Measurements from ENCODE around the gene RAB31. TPM values are rescaled to one million over a fixed set of nuclear protein-coding genes. Genes with fewer than 3 reads are reported as not detected.

Gene RAB31
- total RNA-seq, 1 donor from 2014 or later, result 19.0 TPM

DNA sequence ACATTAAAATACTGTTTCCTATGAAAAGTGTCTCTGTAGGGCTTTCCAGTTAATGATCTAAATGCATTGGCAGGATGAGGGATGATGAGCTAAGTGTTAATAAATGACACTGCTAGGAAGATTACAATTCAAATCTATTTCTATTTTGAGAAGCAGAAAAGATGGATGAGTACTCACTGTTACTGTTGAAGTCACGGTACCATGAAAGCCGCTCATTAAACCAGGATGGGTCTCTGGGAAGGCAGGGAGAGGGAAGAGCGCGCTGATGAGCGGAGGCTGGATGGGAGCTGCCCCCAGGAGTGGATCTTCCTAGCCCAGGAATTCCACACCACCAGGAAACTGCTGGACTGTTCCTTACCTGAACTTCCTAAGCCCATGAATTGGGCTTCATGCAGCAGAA is 150.5 kb downstream of the RAB31 start:
- DNase-seq (ENCODE audit: low read depth), result no peak

DNA sequence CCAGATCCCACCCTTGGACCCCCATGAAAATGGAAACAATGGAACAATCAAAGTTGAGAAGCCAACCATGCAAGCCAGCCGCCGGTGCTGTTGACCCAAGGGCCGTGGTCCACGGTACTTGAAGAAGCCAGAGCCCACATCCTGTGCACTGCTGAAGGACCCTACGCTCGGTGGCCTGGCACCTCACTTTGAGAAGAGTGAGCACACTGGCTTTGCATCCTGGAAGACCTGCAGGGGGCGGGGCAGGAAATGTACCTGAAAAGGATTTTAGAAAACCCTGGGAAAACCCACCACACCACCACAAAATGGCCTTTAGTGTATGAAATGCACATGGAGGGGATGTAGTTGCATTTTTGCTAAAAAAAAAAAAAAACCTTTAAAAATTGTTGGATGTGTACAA is 151.1 kb downstream of the RAB31 start:
- DNase-seq (ENCODE audit: low read depth), result no peak

DNA sequence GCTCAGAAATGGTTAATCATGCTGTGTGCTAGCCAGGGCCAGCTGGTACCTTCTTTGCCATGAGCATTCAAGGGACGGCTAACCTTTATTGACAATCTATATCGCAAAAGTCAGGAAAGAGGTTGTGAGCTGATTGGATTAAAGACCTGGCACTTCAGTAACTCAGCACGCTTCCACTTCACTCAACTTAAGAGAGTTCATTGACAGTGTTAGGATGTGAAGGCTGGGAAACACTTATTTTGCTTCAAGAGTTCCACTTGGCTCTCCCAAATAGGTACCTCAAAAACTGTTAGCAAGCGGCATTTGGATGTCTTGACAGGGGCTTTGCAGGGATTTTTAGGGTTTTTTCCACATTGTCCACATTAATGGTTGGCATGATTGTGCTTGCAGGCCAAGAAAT is 152.6 kb downstream of the RAB31 start:
- DNase-seq (ENCODE audit: low read depth), result no peak

DNA sequence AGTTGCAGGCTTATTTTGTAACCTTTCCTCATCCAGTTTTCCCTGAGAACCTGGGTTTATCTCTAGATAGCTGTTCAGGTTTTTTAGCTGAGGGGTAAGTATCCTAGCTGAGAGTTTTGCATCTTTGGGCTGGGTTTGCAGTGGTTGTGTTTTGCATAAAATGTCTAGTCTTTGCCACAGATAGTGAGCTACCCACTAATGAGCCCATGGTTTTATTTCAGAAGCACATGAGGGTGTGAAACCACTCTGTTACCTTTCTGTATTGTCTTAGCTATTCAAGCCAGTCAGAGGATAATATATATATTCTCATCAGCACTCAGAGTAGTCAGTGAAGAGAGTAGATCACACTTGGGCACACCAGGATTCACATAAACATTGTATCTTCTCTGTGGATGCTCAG is 153.1 kb downstream of the RAB31 start:
- DNase-seq (ENCODE audit: low read depth), result no peak

DNA sequence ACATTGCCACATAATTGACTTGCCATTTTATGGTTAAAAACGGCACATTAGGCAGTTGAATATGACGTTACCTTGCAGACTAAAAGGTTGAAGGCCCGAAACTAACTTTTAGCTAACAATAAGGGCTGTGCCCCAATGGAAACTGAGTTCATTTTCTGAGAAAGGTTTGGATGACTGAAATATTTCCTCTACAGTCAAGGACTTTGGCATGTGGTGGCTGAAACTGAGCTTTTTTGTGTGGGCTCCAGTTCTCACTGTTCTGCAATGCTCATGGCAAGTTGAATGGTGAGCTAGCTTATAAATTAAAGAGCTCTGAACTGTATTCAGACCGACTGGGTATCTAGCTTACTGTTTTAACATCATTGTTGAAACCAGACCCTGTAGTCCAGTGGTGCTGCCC is 153.8 kb downstream of the RAB31 start:
- DNase-seq (ENCODE audit: low read depth), result no peak

DNA sequence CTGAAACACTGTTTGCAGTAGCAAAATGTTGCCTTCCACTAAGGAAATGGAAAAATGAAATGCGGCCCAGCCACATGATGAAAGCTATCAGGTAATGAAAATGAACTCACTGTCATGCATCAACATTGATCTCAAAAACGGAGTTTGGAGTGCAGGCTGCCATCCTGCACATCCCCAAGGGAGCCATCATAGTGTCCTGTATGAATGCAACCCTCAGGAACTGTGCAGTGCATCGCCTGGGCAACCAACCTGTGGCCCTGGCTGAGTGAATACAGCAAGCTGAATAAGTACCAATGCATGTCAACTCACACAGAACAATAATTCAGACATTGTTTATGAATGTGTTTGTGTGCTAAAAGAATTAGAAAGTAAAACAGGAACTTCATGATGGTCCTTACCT is 154.6 kb downstream of the RAB31 start:
- DNase-seq (ENCODE audit: low read depth), result no peak

DNA sequence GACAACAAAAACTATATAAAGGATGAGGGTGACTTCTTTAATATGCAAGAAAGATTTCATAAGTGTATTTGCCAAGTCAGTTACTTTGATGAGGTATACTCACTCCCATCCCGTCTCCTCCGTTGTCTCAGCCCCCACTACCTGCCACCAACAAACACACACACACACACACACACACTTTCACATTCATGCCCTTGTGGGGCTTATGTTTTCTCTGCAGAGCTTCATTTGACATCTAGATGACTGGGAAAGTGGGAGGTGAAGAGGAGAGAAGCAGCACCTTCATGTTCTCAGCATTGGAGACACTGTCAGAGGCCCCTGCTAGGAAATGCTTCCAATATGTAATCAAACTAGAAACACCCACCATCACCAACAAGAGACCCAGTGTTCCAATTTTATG is 155.2 kb downstream of the RAB31 start:
- DNase-seq (ENCODE audit: low read depth), result no peak

DNA sequence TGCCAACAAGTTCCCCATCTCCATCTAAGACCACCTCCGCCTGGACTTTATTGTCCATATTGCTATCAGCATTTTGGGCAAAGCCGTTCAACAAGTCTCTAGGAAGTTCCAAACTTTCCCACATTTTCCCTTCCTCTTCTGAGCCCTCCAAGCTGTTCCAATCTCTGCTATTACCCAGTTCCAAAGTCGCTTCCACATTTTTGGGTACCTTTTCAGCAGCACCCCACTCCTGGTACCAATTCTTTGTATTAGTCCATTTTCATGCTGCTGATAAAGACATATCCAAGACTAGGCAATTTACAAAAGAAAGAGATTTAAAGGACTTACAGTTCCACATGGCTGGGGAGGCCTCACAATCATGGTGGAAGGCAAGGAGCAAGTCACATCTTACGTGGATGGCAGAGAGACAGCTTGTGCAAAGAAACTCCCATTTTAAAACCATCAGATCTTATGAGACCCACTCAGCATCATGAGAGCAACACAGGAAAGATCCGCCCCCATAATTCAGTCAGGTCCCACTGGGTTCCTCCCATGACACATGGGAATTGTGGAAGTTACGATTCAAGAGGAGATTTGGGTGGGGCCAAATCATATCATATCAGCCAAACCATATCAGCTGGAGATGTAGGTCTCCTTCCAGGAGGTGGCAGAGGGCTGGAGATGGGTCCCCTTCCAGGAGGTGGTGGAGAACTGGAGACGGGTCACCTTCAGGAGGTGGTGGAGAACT is 157.8 kb downstream of the RAB31 start:
- no peak for DNase-seq (ENCODE audit: low read depth)

DNA sequence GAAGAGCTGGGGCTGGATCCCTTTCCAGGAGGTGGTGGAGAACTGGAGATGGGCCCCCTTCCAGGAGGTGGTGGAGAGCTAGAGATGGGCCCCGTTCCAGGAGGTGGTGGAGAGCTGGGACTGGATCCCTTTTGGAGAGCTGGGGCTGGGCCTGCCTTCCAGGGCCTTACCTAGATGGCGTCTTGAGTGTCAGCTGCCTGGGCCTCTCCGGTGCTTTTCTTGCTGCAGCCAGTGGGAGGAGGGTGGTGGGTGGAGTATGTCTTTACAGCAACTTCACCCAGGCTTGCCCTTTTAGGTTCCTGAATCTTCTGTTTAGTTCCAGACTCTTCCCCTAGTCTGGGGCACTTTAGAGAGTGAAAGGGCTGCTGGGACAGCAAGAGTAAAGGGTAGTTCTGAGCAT is 158.5 kb downstream of the RAB31 start:
- no peak for DNase-seq (ENCODE audit: low read depth)

DNA sequence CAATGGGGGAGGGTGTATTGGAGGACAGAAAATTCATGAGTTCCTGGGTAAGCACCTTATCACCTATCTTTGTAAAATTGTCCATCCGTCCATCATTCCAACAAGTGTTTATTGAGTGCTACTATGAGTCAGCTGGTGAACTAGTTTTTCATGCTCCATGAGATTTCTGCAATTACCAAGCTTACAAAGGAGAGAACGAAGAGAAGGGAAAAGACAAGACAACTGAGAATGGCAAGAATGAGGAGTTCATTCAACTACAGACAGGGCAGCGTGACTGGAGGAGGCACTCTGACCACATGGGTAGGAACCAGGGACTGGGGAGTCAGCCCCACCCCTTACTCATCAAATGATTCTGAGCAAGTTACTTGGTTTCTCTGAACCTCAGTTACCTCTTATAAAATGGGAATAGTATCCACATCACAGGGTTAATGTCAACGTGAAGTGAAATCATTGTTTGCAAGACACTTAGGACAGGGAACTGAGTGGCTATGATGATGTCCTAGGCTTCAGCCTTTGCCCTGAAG is 159.0 kb downstream of the RAB31 start:
- DNase-seq (ENCODE audit: low read depth), result no peak

DNA sequence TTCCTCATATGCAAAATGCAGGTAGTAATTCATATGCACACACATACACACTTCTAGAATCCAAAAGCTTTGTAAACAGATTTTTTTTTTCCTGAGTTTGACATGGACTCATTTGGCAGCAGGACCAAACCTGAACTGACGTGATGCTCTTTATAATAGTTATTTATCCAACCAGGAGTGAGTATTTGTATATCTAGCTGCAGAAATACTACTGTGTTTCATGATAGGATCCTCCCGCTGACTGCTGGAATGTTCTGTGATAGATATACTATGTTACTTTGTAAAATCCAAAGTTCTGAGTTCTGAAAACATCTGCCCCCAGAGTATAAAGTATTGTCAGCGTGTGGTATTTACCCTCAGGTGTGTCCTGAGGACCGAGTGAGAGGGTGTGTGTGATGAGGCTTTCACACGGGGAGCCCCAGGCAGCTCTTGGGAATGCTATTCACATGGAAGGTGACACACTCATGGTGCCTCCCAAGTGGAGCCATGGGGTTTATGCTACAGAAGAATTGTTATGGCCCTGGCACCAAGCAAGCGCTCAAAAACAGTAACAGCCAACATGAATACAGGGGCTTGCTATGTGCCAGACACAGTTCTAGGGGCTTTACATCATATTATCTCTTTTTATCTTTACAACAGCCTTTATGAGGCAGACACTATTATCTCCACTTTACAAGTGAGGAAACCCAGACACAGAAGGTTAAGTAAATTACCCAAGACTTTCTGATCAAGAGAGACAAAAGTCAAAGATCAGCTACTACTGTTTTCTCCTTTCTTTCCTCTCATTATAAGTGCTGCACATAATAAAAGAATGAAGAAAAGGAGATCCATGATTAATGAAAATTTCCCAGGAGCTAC is 161.0 kb downstream of the RAB31 start:
- DNase-seq (ENCODE audit: low read depth), result no peak

DNA sequence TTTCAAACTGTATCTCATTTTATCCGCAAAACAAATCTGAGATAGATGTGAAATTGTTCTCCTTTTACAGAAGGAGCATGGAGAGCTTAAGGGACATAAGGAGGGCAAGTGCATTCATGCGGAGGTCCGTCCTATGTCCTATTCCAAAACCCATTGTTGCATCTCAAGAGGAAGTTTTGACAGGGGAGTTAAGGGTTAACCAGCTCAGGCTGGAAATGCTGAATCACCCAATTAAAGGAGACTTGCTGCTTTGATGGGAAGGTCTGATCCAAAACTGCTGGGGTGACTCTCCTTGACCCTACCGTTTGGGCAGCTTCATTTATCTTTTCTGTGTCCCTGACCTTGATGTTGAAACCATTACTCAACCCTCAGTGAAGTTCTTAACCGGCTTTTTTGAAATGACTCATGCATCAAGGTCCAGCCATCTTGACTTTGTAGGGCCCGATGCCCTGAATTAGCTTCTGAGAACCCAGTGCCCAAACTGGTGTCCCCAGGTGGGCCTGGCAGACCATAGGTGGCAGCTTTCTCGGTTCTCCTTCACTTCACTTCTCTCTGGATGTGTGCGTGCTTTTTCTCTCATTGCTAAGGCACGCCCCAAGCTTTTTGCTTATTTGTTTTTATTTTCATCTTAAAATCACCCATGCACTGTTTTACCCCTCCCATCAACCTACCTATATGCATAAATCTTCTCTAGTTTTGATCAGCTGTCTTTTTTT is 161.8 kb downstream of the RAB31 start:
- DNase-seq (ENCODE audit: low read depth), result peak; percentile 36

DNA sequence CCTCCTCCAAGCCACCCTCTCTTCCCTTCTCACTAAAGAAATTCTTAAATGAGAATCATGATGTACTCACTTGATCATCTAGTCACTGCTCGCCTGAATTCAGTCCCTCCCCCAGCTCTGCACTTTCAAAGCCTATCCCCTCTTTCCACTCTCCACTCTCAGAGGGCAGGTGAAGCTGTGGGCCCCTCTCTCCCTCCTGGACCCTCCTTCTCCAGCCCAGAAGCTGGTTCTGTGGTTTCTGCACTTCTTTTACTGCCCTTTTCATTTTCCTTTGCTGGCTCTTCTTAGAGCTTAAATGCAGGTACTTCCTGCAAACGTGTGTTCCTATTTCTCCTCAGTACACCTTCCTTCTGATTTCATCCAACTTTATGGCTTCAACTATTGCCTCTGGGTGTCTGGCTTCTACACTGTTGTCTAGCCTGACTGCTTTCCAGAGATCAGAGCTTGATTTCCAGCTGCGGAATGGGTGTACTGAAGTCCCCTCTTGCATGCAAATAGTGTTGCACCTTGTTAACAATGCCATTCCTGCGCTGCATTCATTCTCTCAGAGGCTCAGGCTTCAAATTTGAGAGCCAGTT is 162.4 kb downstream of the RAB31 start:
- DNase-seq (ENCODE audit: low read depth), result no peak

DNA sequence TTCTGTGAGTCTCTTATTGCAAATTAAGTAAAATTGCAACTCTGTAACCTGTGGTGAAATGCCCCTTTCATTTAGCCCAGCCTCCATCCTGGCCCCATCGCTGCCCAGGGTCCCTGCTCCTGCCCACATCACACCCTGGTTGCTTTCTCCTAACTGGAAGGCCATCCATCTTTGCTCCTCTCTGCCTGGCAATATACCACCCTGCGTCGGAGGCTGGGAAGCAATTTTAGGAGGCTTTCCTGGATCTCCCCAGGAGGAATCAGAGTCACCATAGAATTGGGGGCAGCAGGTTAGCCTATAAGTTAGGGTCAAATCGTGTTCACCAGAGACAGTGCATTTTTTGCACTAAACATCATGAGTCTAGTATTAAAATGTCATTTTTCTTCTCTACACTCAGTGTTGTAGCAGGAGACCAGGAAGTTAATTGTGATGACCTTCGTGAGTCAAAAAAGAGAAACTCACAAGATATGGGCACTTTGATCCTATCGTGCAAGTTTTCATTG is 163.2 kb downstream of the RAB31 start:
- no peak for DNase-seq (ENCODE audit: low read depth)

DNA sequence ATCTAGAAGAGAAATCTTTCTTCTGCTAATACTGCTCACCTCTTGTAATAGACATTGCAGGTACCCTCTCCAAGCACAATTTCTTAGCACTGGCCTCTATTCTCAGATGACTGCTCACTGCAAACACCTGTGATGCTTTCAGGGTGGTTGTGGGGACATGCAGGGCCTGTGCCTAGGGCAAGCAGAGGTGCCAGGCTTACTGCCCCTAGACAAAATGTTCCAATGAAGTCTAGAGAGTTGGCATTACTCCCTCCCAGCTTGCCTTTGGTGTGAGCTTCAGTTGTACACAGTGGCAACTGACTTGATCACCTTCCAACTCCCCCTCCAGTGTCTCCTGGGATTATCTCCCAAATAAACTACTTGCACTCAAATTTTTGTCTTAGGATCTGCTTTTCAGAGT is 164.7 kb downstream of the RAB31 start:
- DNase-seq (ENCODE audit: low read depth), result no peak

DNA sequence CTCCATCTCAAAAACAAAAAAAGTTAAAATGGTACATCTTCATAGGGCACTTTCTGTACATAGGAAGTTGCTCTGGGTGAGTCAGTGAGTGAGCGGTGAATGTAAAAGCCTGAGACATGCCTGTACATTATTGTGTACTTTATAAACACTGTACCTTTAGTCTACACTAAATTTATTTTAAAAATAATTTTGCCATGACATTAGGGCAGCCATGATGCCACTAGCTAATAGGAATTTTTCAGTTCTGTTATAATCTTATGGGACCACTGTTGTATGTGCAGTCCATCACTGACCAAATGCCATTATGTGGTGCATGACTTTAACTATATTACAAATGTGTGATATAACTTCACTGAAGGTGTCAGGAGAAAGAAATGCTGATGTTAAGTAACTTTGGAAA is 166.6 kb downstream of the RAB31 start:
- no peak for DNase-seq (ENCODE audit: low read depth)

DNA sequence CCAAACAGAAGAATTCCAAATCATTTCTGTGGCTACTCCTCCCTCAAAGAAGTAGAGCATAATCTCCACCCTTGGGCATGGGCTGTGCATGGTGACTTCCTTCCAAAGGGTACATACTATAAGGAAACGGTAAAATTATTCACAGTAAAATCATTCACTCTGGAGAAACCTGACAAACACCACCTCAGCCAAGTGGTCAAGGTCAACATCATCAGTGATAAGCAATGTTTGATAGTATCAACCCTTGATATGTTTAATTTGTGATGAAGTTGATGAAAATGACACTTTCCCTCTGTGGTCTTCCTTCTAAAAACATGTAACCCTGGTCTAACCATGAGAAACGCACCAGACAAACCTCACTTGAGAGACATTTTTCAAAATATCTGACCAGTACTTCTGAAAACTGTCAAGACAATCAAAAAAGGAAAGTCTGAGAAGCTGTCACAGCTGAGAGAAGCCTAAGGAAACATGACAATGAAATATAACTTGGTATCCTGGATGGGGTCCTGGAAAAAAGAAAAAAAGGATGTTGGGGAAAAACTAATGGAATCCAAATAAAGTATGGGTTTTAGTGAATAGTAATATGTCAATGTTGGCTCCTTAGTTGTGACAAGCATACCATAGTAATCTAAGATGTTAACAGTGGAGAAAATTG is 168.2 kb downstream of the RAB31 start:
- no peak for DNase-seq (ENCODE audit: low read depth)

DNA sequence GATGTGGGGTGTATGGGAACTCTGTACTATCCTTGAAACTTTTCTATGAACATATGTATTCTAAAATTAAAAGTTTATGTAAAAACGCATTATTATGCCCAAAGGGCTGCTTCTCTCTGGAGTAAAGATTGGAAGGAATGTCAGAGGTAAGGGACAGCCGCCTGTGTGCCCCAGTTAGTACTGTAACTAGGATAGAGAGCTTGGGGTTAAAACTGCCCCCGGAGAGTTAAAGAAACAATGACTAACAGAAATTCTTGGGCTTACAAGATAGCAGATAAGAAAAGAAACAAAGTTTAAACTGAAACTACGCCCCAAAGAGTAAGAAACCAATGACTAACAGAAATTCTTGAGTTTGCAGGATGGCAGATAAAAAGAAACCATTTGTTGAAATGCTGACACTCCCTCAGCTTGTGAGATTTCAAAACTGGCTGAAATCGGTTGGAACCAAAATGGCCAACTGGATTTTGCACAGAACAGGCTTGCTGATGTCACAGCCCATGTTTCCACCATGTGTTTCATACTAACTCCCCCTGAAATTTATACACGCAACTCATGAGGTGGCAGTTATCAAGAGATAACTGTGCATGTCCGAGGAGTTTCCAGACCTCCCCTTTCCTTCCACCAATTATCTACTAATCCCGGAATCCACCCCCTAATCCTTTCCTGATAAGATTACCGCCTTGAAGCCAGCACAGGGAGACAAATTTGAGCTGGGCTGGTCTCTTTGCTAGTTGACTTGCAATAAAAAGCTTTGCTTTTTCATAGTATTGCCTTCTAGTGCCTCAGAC is 169.0 kb downstream of the RAB31 start:
- DNase-seq (ENCODE audit: low read depth), result peak; percentile 68

DNA sequence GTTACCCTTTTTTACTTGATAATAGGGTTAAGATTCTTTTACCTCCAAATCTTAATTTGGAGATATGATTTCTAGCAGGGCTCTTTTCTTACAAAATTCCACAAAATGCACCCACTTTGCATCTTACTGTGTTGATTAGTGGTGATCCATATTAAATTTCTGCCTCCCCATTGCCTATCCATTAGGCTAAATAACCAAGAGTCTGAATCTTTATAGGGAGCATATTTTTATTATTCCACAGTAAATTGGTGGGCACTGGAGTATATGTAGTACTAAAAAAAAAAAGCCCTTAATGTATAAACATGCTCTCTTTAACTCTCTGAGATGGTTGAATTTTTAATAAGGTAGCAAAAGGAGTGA is 169.5 kb downstream of the RAB31 start:
- DNase-seq (ENCODE audit: low read depth), result no peak

DNA sequence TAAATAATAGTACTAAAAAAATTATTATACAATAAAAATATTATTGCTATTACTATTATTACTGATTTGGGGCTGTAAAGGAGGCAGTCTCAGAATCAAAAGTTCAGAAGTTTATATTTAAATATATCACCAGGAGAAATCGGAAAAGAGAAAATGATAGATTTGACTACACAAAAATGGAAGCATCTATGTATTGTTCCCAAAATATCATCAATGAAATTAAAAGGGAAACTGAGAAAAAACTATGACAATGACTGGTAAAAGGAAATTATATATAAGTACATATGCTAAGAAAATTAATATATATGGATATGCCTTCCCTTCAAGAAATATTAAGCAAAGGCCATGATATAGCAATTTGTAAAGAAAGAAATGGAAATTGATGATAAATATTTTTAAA is 170.0 kb downstream of the RAB31 start:
- no peak for DNase-seq (ENCODE audit: low read depth)
